Myometrial cell (primary cell): ENCODE measurements around the gene ADPRHL1. TPM values are rescaled to one million over a fixed set of nuclear protein-coding genes. Genes with fewer than 3 reads are reported as not detected.

Experiments
- total RNA-seq: library from RNA; depleted of rRNA; stranded (reverse); fragments of >200 nt; gene quantifications from 2 replicates; pipeline ENCODE4 v1.2.3, GENCODE V29; 2015

Gene ADPRHL1
- 0.86 and 0.89 TPM in 2 replicates for total RNA-seq

DNA sequence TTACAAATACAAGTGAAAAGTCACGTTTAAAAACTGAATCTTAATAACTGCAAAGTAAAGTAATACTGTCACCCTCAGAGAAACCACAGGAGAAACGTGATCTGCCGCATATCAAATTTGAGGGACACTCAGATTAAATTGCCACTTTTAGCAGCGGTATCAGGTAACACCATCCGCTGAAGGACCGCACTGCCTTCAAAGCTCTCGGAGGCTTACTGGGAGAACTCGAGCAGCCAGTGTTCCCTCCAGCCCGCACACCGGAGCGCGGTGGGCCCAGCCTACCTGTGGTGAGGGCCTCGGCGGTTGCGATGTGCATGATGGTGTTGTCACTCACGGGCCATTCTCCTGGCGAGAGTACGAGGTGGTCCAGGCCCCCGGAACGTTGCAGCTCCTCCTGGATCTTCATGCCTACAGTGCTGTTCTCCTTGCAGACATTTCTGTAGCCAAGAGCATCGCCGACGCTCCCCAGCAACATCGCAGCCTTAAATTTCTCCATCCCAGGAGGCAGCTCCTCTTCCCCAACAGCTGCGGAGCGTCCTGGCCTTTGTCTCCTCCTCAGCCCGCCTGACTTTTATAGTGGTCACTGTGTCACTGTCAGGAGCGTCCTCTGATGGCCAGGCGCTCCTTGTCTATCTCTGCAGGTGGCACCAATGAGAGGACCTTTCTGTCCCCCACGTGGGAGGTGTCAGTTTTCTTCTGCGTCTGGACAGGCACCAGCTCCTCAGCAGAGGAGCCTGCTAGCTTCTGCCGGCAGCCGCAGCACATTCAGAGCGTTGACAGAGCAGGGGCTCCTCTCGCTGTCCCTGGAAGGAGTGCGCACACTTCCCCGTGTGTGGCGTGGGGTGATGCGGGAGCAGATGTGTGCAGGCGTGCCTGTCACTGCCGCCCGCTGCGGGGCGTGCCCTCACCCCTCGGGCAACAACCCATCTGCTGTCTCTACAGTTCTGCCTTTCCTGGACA, at the start of gene ADPRHL1:
ADPRHL1 (minus strand) TSS at position 547 of the 960 bp plus-strand sequence; CDS start at position 496, 51 bp downstream.

DNA sequence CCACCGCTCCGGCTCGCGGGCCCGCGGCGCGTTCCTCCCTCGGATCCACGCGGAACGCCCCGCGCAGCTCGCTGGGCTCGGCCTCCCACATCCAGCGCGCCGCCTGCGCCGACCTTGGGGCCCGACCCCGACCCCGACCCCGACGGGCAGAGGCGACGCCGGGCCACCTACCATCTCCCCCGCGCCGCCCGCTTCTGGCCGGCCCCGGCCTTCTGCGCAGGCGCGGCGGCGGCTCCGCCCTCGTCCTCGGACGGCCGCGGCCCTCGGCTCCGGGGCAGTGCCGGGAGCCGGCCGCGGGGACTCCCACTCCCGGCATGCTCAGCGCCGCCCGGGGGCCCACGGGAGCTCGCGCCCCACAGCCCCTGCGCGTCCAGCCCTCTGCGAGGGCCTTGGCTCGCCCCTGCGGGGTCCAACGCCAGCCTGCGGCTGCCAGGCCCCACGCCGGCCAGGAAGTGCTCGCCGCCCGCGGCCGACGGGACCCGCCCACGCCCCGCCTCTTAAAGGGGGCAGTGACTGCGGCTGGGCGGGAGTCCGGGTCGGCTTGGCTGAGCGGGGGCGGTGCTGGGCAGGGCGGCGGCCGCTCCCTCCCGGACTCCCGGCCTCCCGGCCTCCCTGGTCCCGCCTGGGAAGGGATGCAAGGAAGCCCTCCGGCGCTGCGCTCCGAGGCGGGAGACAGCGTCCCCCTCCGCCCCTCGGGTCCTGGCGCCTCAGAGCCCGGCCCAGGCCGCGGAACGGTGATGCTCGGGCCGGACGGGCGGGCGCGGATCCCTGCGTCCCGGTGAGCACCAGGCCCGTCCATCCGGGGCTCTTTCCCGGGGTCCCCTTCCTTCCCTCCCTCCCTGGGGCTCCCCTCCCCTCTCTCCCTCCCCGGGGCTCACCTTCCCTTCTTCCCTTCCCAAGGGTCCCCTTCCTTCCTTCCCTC, 37.5 kb upstream of the ADPRHL1 start, which contains the start of gene DCUN1D2:
DCUN1D2 (minus strand) TSS at position 216 of the 922 bp plus-strand sequence; CDS start at position 174, 42 bp downstream.

Other genes with a start within 250 kb of the ADPRHL1 start
- 91.1 and 95.4 TPM in 2 replicates for gene PCID2, start 244.8 kb downstream of the ADPRHL1 start, total RNA-seq
- gene CUL4A, start 243.9 kb downstream of the ADPRHL1 start, total RNA-seq, result 101 and 108 TPM in 2 replicates
- gene LAMP1, start 156.2 kb downstream of the ADPRHL1 start, total RNA-seq, result 170 and 182 TPM in 2 replicates
- gene GRTP1, start 89.4 kb downstream of the ADPRHL1 start, total RNA-seq, result 0.29 and 2.5 TPM in 2 replicates
- 6.9 and 14.2 TPM in 2 replicates for gene DCUN1D2, start 37.2 kb upstream of the ADPRHL1 start, total RNA-seq
- gene TFDP1, start 131.3 kb upstream of the ADPRHL1 start, total RNA-seq, result 68.6 and 103 TPM in 2 replicates
- gene ATP4B, start 204.7 kb upstream of the ADPRHL1 start, total RNA-seq, result not detected in 2 replicates
- not detected in 2 replicates for gene GRK1, start 213.7 kb upstream of the ADPRHL1 start, total RNA-seq